ENCODE results near the gene IGFBPL1.
A peak's percentile ranks its signal among the peaks of the same experiment; 100 is the strongest.

The IGFBPL1 gene

DNA sequence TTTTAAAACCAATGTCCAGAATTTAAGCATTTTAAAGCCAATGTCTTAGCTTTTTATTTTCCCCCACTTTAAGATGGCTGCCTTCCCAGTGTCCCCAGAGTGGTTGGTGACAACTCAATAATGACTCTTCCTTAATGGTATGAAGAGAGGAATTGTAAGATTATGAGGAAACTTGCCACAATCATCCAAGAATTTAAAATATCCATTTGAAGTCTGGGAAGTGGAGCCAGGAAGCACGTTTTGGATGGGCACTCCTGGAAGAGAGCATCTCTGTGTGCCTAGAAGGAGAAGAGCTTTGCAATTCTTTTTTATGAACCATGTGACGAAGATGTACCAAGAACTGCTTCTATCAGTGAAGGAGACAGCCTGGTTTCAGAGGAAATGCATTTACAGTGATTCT is 11.3 kb upstream of the IGFBPL1 start:
- DNase-seq (ENCODE audit: low read depth, low spot score): no peak
- Histone ChIP-seq H3K9me3 (ENCODE audit: low read depth, low read length) (no peaks in the 10 kb centered on the region), H3K9ac (ENCODE audit: insufficient read length) (no peak overlapping the region), H3K27ac (no peak overlapping the region), H3K4me3 (no peak overlapping the region), H3K36me3 (ENCODE audit: insufficient read depth, low read length) (no peaks in the 10 kb centered on the region)
- no peak for TF ChIP-seq EZH2 (IDR thresholded peaks at IDR 0.05)
- TF ChIP-seq FOXP2 (optimal IDR thresholded peaks at IDR 0.05; ENCODE audit: control extremely low read depth, extremely low read length, insufficient read depth): no peak
- no peak for TF ChIP-seq POLR2AphosphoS5 (IDR thresholded peaks at IDR 0.05; ENCODE audit: borderline replicate concordance, low read depth, low read length)

DNA sequence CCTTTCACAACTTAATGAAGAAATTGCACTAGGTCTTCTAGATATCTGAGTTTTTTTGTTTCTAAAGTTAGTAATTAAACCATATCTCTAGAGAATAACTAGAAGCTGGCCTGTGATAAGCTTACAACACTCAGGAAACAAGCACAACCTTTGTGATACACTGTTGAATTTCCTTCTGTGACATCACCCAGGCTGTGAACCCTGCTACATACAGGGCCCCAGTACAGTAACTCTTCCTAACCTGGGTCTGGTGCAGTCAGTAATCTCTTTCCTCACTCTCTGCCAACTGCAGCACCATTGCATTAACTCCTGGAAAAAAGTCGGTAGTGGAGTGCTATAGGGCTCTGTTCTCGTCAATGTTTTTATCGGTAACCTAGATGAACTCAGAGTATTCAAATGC is 10.6 kb upstream of the IGFBPL1 start:
- no peak overlapping the region for H3K27ac ChIP-seq
- TF ChIP-seq FOXP2 (optimal IDR thresholded peaks at IDR 0.05; ENCODE audit: control extremely low read depth, extremely low read length, insufficient read depth): no peak
- TF ChIP-seq POLR2AphosphoS5 (IDR thresholded peaks at IDR 0.05; ENCODE audit: borderline replicate concordance, low read depth, low read length): no peak
- no peak for TF ChIP-seq EZH2 (IDR thresholded peaks at IDR 0.05)
- no peak overlapping the region for H3K9ac ChIP-seq (ENCODE audit: insufficient read length)
- DNase-seq (ENCODE audit: low read depth, low spot score): no peak
- no peaks in the 10 kb centered on the region for H3K9me3 ChIP-seq (ENCODE audit: low read depth, low read length)
- H3K4me3 ChIP-seq: no peak overlapping the region
- H3K36me3 ChIP-seq (ENCODE audit: insufficient read depth, low read length): no peaks in the 10 kb centered on the region

DNA sequence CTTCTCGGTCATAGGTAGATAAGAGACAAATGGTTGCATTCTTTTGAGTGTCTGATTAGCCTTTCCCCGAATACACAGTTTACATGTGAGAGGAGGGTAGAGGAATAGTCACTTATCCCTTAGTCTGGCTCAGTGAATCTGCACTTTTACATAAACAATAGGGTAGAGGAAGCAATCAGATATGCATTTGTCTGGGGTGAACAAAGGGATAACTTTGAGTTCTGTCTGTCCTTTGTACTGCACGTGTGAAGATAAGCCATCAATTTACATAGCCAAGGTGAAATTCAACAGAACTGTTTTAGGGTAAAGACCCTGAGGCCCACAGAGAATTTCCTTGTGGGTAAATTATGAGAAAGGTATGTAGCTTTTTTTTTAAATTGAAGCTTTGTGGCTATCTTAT is 10.1 kb upstream of the IGFBPL1 start:
- no peak overlapping the region for H3K27ac ChIP-seq
- no peak overlapping the region for H3K4me3 ChIP-seq
- DNase-seq (ENCODE audit: low read depth, low spot score): no peak
- TF ChIP-seq POLR2AphosphoS5 (IDR thresholded peaks at IDR 0.05; ENCODE audit: borderline replicate concordance, low read depth, low read length) (no peak), EZH2 (IDR thresholded peaks at IDR 0.05) (no peak), FOXP2 (optimal IDR thresholded peaks at IDR 0.05; ENCODE audit: control extremely low read depth, extremely low read length, insufficient read depth) (no peak)
- H3K9ac ChIP-seq (ENCODE audit: insufficient read length): no peak overlapping the region
- H3K9me3 ChIP-seq (ENCODE audit: low read depth, low read length): no peaks in the 10 kb centered on the region
- H3K36me3 ChIP-seq (ENCODE audit: insufficient read depth, low read length): no peaks in the 10 kb centered on the region

DNA sequence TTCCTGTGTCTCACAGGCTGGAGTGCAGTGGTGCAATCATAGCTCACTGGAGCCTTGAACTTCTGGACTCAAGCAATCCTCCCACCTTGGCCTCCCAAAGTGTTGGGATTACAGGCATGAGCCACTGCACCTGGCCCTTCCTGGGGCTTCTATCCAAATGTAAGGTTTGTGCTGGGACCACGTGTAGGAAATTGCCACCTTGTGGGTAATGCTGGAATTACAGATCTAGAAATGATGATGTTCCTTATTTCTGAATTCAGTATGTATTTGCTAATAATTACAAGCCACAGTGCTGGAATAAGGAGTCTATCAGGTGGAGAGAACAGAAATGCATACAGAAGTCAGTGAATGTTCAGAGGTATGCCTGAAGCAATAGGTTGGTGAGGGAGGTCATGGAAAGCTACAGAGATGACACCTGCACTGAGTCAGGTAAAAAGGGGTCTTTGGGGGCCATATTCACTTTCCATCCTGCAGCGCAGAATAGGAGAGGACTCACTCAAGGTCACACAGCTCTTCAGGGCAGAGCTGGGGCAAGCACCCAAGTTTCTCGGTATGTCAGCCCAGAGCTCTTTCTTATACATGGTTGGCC is 8.8 kb upstream of the IGFBPL1 start:
- no peak overlapping the region for H3K9ac ChIP-seq (ENCODE audit: insufficient read length)
- peak; percentile 12 for DNase-seq (ENCODE audit: low read depth, low spot score)
- no peak for TF ChIP-seq POLR2AphosphoS5 (IDR thresholded peaks at IDR 0.05; ENCODE audit: borderline replicate concordance, low read depth, low read length)
- TF ChIP-seq EZH2 (IDR thresholded peaks at IDR 0.05): no peak
- TF ChIP-seq FOXP2 (optimal IDR thresholded peaks at IDR 0.05; ENCODE audit: control extremely low read depth, extremely low read length, insufficient read depth): no peak
- no peak overlapping the region for H3K27ac ChIP-seq
- H3K36me3 ChIP-seq (ENCODE audit: insufficient read depth, low read length): no peaks in the 10 kb centered on the region
- no peak overlapping the region for H3K4me3 ChIP-seq
- H3K9me3 ChIP-seq (ENCODE audit: low read depth, low read length): no peaks in the 10 kb centered on the region

DNA sequence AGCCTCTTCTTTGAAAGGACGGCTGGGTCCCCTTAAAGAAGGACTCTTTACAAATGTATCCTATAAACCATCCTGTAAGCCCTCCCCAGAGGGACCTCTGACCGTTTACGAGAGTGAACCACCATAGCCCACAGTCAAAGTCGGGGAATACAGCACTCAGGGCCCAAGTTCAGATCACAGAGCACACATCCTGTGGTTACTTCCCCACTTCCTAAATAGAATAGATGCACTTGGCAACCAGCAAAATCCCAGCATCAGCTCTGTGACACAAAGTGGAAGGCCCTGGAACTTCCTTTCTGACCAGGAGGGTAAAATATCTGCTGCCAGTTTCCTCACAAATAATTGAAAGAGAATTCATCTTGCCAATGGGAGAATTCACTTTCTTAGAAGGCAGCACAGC is 6.9 kb upstream of the IGFBPL1 start:
- Histone ChIP-seq H3K4me3 (no peak overlapping the region), H3K36me3 (ENCODE audit: insufficient read depth, low read length) (no peaks in the 10 kb centered on the region), H3K9me3 (ENCODE audit: low read depth, low read length) (no peaks in the 10 kb centered on the region), H3K9ac (ENCODE audit: insufficient read length) (no peak overlapping the region), H3K27ac (no peak overlapping the region)
- TF ChIP-seq FOXP2 (optimal IDR thresholded peaks at IDR 0.05; ENCODE audit: control extremely low read depth, extremely low read length, insufficient read depth) (no peak), EZH2 (IDR thresholded peaks at IDR 0.05) (no peak), POLR2AphosphoS5 (IDR thresholded peaks at IDR 0.05; ENCODE audit: borderline replicate concordance, low read depth, low read length) (no peak)
- DNase-seq (ENCODE audit: low read depth, low spot score): no peak

GRCh38 chr9:38428062-38428461 is 3.8 kb upstream of the IGFBPL1 start:
- no peak overlapping the region for H3K27ac ChIP-seq
- no peaks in the 10 kb centered on the region for H3K36me3 ChIP-seq (ENCODE audit: insufficient read depth, low read length)
- no peak overlapping the region for H3K9ac ChIP-seq (ENCODE audit: insufficient read length)
- H3K9me3 ChIP-seq (ENCODE audit: low read depth, low read length): no peaks in the 10 kb centered on the region
- TF ChIP-seq EZH2 (IDR thresholded peaks at IDR 0.05) (no peak), POLR2AphosphoS5 (IDR thresholded peaks at IDR 0.05; ENCODE audit: borderline replicate concordance, low read depth, low read length) (no peak), FOXP2 (optimal IDR thresholded peaks at IDR 0.05; ENCODE audit: control extremely low read depth, extremely low read length, insufficient read depth) (no peak)
- DNase-seq (ENCODE audit: low read depth, low spot score): no peak
- no peak overlapping the region for H3K4me3 ChIP-seq

GRCh38 chr9:38424918-38425317 is 664 bp upstream of the IGFBPL1 start:
- H3K36me3 ChIP-seq (ENCODE audit: insufficient read depth, low read length): no peaks in the 10 kb centered on the region
- no peak overlapping the region for H3K9ac ChIP-seq (ENCODE audit: insufficient read length)
- no peaks in the 10 kb centered on the region for H3K9me3 ChIP-seq (ENCODE audit: low read depth, low read length)
- H3K27ac ChIP-seq: no peak overlapping the region
- no peak for DNase-seq (ENCODE audit: low read depth, low spot score)
- no peak overlapping the region for H3K4me3 ChIP-seq
- TF ChIP-seq FOXP2 (optimal IDR thresholded peaks at IDR 0.05; ENCODE audit: control extremely low read depth, extremely low read length, insufficient read depth) (no peak), EZH2 (IDR thresholded peaks at IDR 0.05) (no peak), POLR2AphosphoS5 (IDR thresholded peaks at IDR 0.05; ENCODE audit: borderline replicate concordance, low read depth, low read length) (no peak)

GRCh38 chr9:38423273-38423972 is 831 bp downstream of the IGFBPL1 start:
- no peaks in the 10 kb centered on the region for H3K9me3 ChIP-seq (ENCODE audit: low read depth, low read length)
- H3K27ac ChIP-seq: no peak overlapping the region
- DNase-seq (ENCODE audit: low read depth, low spot score): no peak
- H3K9ac ChIP-seq (ENCODE audit: insufficient read length): no peak overlapping the region
- no peak for TF ChIP-seq FOXP2 (optimal IDR thresholded peaks at IDR 0.05; ENCODE audit: control extremely low read depth, extremely low read length, insufficient read depth)
- TF ChIP-seq POLR2AphosphoS5 (IDR thresholded peaks at IDR 0.05; ENCODE audit: borderline replicate concordance, low read depth, low read length): no peak
- TF ChIP-seq EZH2 (IDR thresholded peaks at IDR 0.05): no peak
- H3K36me3 ChIP-seq (ENCODE audit: insufficient read depth, low read length): no peaks in the 10 kb centered on the region
- H3K4me3 ChIP-seq: peak overlapping the region; percentile 57; the same call in 1 of the 2 replicates
